HCT116 (cell line): ENCODE measurements around the gene RPS6KA1. TPM values are rescaled to one million over a fixed set of nuclear protein-coding genes. Genes with fewer than 3 reads are reported as not detected.
"Not testable (repeated sequence)": the region's sequence is repeated elsewhere in the genome, so short reads cannot be mapped to it uniquely, and the experiment has no call there.

Source experiments
- ATAC-seq: fragments of 200-7000 bp; cut with Tn5 transposase; 2 replicates; pipeline ENCODE4 v1.9.1; 2020; ENCODE audit warnings: mild to moderate bottlenecking, moderate library complexity
- BruUV-seq: library from RNA; stranded (reverse); fragments of 400-500 nt; replicated peaks from 2 replicates; lab custom pipeline; 2021; lab: Mats Ljungman, UMichigan
- CTCF ChIA-PET: fragments of 300-600 bp; sonication (Branson Sonifier 250); formaldehyde crosslinking; loops from one replicate; lab custom pipeline; 2021; ENCODE audit warnings: antibody characterized with exemption; lab: Charles Lee
- POLR2A ChIA-PET: fragments of 300-600, 350-600 bp; sonication (Branson Sonifier 250); formaldehyde crosslinking; loops from one replicate; lab custom pipeline; 2021; ENCODE audit warnings: antibody characterized with exemption; lab: Charles Lee
- RAD21 ChIA-PET, 2 experiments: fragments of 300-600 bp; sonication (Branson Sonifier 250); formaldehyde crosslinking; loops; one replicate each; lab custom pipeline; 2023; ENCODE audit warnings: low total read pairs in 2 of 2; ENCODE audit not compliant: uncharacterized antibody in 2 of 2, unreplicated experiment in 2 of 2, low non-redundant PET in 1 of 2; lab: Charles Lee
- DNase-seq: peaks from one replicate; pipeline ENCODE4 v3.0.0-alpha.2; 2010; ENCODE audit warnings: low read depth, low spot score
- H2AFZ ChIP-seq: fragments of 200-600 bp; shearing (Covaris generic), sonication (generic); 2 replicates; pipeline ENCODE4 v1.6.1; 2017; ENCODE audit warnings: low read depth, mixed run types, mixed read lengths, antibody characterized with exemption, low read length; ENCODE audit not compliant: poor library complexity, severe bottlenecking
- H3K27ac ChIP-seq: 2 replicates; pipeline ENCODE4 v1.5.1; 2012; ENCODE audit warnings: low read depth, low read length
- H3K27me3 ChIP-seq: fragments of 200-600 bp; sonication (generic); 2 replicates; pipeline ENCODE4 v1.6.1; 2016; ENCODE audit warnings: mixed run types, low read length, mixed read lengths; ENCODE audit not compliant: insufficient read depth
- H3K36me3 ChIP-seq, 2 experiments: fragments of 200-500 bp in 1 of 2; fragments of 200-600 bp in 1 of 2; sonication (Bioruptor generic) in 1 of 2; sonication (generic) in 1 of 2; 2 replicates each; pipeline versions ENCODE4 v1.5.1 to v1.6.1; 2014 to 2016; ENCODE audit warnings: low read length in 2 of 2, inconsistent platforms in 1 of 2, mixed read lengths in 1 of 2, mixed run types in 1 of 2; ENCODE audit not compliant: insufficient read depth in 2 of 2, control insufficient read depth in 1 of 2
- H3K4me1 ChIP-seq, 2 experiments: fragments of 200-600 bp in 1 of 2; sonication (generic) in 1 of 2; 2 replicates each; pipeline versions ENCODE4 v1.5.1 to v1.6.1; 2012 to 2017; ENCODE audit warnings: low read length in 2 of 2, inconsistent platforms in 1 of 2, mild to moderate bottlenecking in 1 of 2, mixed read lengths in 1 of 2, mixed run types in 1 of 2, moderate library complexity in 1 of 2; ENCODE audit not compliant: insufficient read depth in 2 of 2, control insufficient read depth in 1 of 2
- H3K4me2 ChIP-seq: fragments of 200-600 bp; sonication (generic); 2 replicates; pipeline ENCODE4 v1.6.1; 2017; ENCODE audit warnings: mixed run types, low read length, mixed read lengths
- H3K4me3 ChIP-seq, 2 experiments: fragments of 200-600 bp in 1 of 2; sonication (generic) in 1 of 2; replicated peaks in 1 of 2; 2 replicates each; pipeline ENCODE4 v1.5.1; 2011 to 2016; ENCODE audit warnings: low read length in 2 of 2, control low read depth in 1 of 2, low read depth in 1 of 2, mild to moderate bottlenecking in 1 of 2, mixed read lengths in 1 of 2, mixed run types in 1 of 2
- H3K79me2 ChIP-seq: fragments of 200-600 bp; sonication (generic); 2 replicates; pipeline ENCODE4 v1.6.1; 2017; ENCODE audit warnings: mild to moderate bottlenecking, mixed run types, low read length, moderate library complexity, mixed read lengths; ENCODE audit not compliant: insufficient read depth
- H3K9ac ChIP-seq: fragments of 200-600 bp; sonication (generic); 2 replicates; pipeline ENCODE4 v1.6.1; 2016; ENCODE audit warnings: low read length, mixed read lengths
- H3K9me2 ChIP-seq: fragments of 200-600 bp; sonication (generic), shearing (Covaris generic); 2 replicates; pipeline ENCODE4 v1.6.1; 2017; ENCODE audit warnings: mixed run types, mild to moderate bottlenecking, moderate library complexity; ENCODE audit not compliant: insufficient read depth
- H3K9me3 ChIP-seq, 2 experiments: fragments of 200-500 bp in 1 of 2; fragments of 200-600 bp in 1 of 2; sonication (Bioruptor generic) in 1 of 2; sonication (generic) in 1 of 2; 2 replicates each; pipeline ENCODE4 v1.6.1; 2014 to 2017; ENCODE audit warnings: low read length in 2 of 2, mixed read lengths in 2 of 2, inconsistent platforms in 1 of 2, low read depth in 1 of 2, mild to moderate bottlenecking in 1 of 2, mixed run types in 1 of 2, moderate library complexity in 1 of 2; ENCODE audit not compliant: control insufficient read depth in 1 of 2, insufficient read depth in 1 of 2
- H4K20me1 ChIP-seq: fragments of 200-600 bp; sonication (generic), shearing (Covaris generic); 2 replicates; pipeline ENCODE4 v1.6.1; 2017; ENCODE audit warnings: mixed run types, mild to moderate bottlenecking, moderate library complexity; ENCODE audit not compliant: insufficient read depth
- ATF3 ChIP-seq: IDR thresholded peaks from 2 replicates; pipeline ENCODE4 v1.6.1; 2012
- CEBPB ChIP-seq: IDR thresholded peaks from 2 replicates; pipeline ENCODE4 v1.6.1; 2012; ENCODE audit warnings: low read depth
- EZH2 ChIP-seq: fragments of 200-600 bp; sonication (generic); IDR thresholded peaks from 2 replicates; pipeline ENCODE4 v1.6.1; 2017; ENCODE audit warnings: antibody characterized with exemption, mixed run types
- EZH2phosphoT487 ChIP-seq: fragments of 200-600 bp; IDR thresholded peaks from 2 replicates; pipeline ENCODE4 v1.6.1; 2018; ENCODE audit warnings: antibody characterized with exemption, borderline replicate concordance
- JUND ChIP-seq: IDR thresholded peaks from 2 replicates; pipeline ENCODE4 v1.6.1; 2012
- MAX ChIP-seq: IDR thresholded peaks from 2 replicates; pipeline ENCODE4 v1.6.1; 2012
- POLR2AphosphoS5 ChIP-seq: IDR thresholded peaks from 2 replicates; pipeline ENCODE4 v1.6.1; 2011; ENCODE audit warnings: mild to moderate bottlenecking, low read depth, low read length, moderate library complexity
- RAD21 ChIP-seq: IDR thresholded peaks from 2 replicates; pipeline ENCODE4 v1.6.1; 2012; ENCODE audit warnings: low read depth, mild to moderate bottlenecking
- SRF ChIP-seq: IDR thresholded peaks from 2 replicates; pipeline ENCODE4 v1.6.1; 2012; ENCODE audit warnings: low read depth
- ZBTB33 ChIP-seq: IDR thresholded peaks from 2 replicates; pipeline ENCODE4 v1.6.1; 2011; ENCODE audit warnings: mild to moderate bottlenecking, low read length, moderate library complexity; ENCODE audit not compliant: insufficient replicate concordance; ENCODE audit errors: extremely low read depth
- ZNF274 ChIP-seq: fragments of 200-500 bp; sonication (Bioruptor generic); IDR thresholded peaks from 2 replicates; pipeline ENCODE4 v1.6.1; 2014; ENCODE audit warnings: mild to moderate bottlenecking, low read depth, low read length, inconsistent platforms
- intact Hi-C: fragments of 100-400 bp; cut with micrococcal nuclease; formaldehyde crosslinking; loops from 2 replicates; pipeline ENCODE4 v1.10.0; 2022
- total RNA-seq: library from RNA; stranded (reverse); gene quantifications from one replicate; pipeline ENCODE4 v1.2.1, GENCODE V29; 2021; ENCODE audit not compliant: unreplicated experiment
- TF ChIP-seq, protein P1 (sequence below), 3 experiments: fragments of 200-600 bp in 1 of 3; sonication (generic) in 1 of 3; IDR thresholded peaks in 2 of 3; conservative IDR thresholded peaks in 1 of 3; 2 replicates each; pipeline ENCODE4 v1.5.1; 2012 to 2017; ENCODE audit warnings: low read depth in 2 of 3, low read length in 2 of 3, antibody characterized with exemption in 1 of 3, borderline replicate concordance in 1 of 3, control low read depth in 1 of 3, mild to moderate bottlenecking in 1 of 3, mixed read lengths in 1 of 3, mixed run types in 1 of 3, moderate library complexity in 1 of 3; ENCODE audit not compliant: insufficient read depth in 1 of 3

Gene RPS6KA1
- total RNA-seq, 1 experiment from 2014 or later = 47.0 TPM

DNA sequence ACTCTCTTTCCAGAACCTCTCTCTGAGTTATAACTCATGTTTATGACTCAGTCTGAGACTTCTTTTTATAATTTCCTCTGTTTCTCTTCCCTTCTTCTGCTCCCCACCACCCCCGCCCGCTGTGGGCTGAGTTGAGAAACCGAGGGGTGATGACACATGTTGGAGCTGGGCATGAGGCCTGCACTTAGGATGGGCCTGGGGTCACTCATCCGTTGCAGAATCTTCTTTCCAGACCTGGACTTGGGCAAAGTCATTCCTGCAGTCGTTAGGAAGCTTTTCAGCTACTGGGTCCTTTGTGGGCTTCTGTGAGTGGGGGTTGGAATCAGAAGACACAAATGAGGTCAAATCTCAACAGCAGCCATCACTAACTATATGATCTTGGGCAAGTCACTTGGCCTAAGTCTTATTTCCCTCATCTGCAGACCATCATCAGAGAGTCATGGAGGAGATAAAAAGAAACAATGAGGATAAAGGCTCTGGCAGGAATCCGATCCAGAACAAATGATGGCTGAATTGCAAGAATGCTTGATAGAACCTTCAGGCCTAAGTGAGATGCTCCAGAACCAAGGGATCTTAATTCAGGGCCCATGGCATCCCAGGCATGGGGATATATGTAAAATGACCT lies 53.4 kb downstream of the RPS6KA1 start (continued):
- TF ChIP-seq ZBTB33 (no peak), ZNF274 (no peak), JUND (no peak), ATF3 (no peak), POLR2AphosphoS5 (no peak), MAX (no peak)

DNA sequence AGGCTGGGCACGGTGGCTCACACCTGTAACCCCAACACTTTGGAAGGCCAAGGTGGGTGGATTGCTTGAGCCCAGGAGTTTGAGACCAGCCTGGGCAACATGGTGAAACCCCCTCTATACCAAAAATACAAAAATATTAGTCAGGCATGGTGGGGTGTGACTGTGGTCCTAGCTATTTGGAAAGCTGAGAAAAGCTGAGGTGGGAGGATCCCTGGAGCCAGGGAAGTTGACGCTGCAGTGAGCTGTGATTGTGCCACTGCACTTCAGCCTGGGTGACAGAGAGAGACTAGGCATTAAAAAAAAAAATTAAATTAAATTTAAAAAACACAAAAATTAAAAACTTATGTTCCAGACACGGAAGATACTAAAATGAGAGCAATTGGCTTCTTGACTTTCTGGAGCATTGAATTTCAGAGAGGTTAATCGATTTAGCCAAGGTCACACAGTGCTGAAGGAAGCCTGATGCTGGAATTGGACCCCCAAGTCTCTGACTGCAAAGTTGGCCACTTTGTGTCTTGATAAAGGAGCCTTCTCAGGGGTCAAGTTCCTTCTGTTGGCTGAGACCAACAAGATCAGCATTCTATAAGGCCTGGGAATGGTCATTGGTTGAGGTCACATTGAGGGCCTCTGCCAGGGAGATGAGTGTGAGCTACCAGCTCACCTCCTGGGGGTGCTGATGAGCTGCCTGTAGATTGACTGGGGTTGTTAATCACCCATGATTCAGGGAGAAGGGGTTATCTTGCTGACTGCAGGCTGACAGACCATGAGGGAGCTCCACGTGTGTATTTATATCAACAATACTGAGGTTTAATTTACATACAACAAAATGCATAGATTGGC lies 54.3 kb downstream of the RPS6KA1 start:
- Histone ChIP-seq H3K36me3 (no peaks in the 10 kb centered on the region), H3K9ac (no peak overlapping the region), H3K27me3 (no peaks in the 10 kb centered on the region), H3K4me2 (no peak overlapping the region), H3K4me1 (peaks cover 0 to 4% of the 10 kb centered on the region in 2 experiments; a peak in 1 of 4 replicates), H4K20me1 (no peaks in the 10 kb centered on the region), H3K79me2 (no peaks in the 10 kb centered on the region), H3K4me3 (no peak overlapping the region), H3K27ac (no peak overlapping the region), H3K9me2 (no peaks in the 10 kb centered on the region), H3K9me3 (no peaks in the 10 kb centered on the region; a peak in 1 of 4 replicates), H2AFZ (no peak overlapping the region)
- DNase-seq = peak; percentile 24
- intact Hi-C loops = no loop called here
- ChIA-PET CTCF (interaction anchor here (0.7 to 0.9 kb wide), 3 partner anchors 84 to 281 kb away, joined by 3 to 4 read pairs (median 3); no protein-coding TSS in a partner anchor), POLR2A (interaction anchor here (1.3 kb wide), 1 partner anchor 114 kb away, joined by 3 read pairs; no protein-coding TSS in a partner anchor), RAD21 (no interaction called here)
- TF ChIP-seq, protein P1, sequence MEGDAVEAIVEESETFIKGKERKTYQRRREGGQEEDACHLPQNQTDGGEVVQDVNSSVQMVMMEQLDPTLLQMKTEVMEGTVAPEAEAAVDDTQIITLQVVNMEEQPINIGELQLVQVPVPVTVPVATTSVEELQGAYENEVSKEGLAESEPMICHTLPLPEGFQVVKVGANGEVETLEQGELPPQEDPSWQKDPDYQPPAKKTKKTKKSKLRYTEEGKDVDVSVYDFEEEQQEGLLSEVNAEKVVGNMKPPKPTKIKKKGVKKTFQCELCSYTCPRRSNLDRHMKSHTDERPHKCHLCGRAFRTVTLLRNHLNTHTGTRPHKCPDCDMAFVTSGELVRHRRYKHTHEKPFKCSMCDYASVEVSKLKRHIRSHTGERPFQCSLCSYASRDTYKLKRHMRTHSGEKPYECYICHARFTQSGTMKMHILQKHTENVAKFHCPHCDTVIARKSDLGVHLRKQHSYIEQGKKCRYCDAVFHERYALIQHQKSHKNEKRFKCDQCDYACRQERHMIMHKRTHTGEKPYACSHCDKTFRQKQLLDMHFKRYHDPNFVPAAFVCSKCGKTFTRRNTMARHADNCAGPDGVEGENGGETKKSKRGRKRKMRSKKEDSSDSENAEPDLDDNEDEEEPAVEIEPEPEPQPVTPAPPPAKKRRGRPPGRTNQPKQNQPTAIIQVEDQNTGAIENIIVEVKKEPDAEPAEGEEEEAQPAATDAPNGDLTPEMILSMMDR (IDR thresholded peaks at IDR 0.05 in 2 of 3, conservative IDR thresholded peaks at IDR 0.05 in 1 of 3; ENCODE audit: borderline replicate concordance in 1 of 3, insufficient read depth in 1 of 3, low read depth in 2 of 3, low read length in 2 of 3) = peak; percentile 23 to 62 (median 59); a peak in 4 of 6 replicates
- TF ChIP-seq CEBPB (no peak), EZH2 (no peak), EZH2phosphoT487 (no peak), JUND (no peak), SRF (no peak), RAD21 (peak; percentile 56)
- BruUV-seq = no TSS peak
- ATAC-seq = peak; percentile 94

DNA sequence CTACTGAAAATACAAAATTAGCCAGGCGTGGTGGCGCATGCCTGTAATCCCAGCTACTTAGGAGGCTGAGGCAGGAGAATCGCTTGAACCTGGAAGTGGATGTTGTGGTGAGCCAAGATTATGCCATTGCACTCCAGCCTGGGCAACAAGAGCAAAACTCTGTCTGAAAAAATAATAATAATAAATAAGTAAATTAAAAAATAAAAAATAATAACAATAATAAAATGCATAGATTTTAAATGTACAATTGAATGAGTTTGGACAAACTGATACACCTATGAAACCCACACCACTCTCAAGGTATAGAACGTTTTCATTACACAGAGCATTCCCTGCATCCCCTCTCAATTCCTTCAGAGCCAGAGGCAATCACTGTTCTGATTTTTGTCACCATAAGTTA lies 55.0 kb downstream of the RPS6KA1 start:
- CTCF ChIA-PET = interaction anchor here (0.7 to 0.9 kb wide), 3 partner anchors 84 to 281 kb away, joined by 3 to 4 read pairs (median 3); no protein-coding TSS in a partner anchor
- intact Hi-C loops = not testable (repeated sequence)

More for the DNA sequence above, 55.0 kb downstream of the RPS6KA1 start:
- H3K4me2 ChIP-seq, H3K27ac ChIP-seq, H3K79me2 ChIP-seq, H2AFZ ChIP-seq, H3K36me3 ChIP-seq, DNase-seq, H3K9me3 ChIP-seq, H3K4me3 ChIP-seq, H3K9ac ChIP-seq, BruUV-seq, RAD21 ChIA-PET, ATAC-seq, H3K9me2 ChIP-seq, H3K27me3 ChIP-seq, H4K20me1 ChIP-seq, H3K4me1 ChIP-seq: not testable (repeated sequence)
- POLR2A ChIA-PET = interaction anchor here (1.3 kb wide), 1 partner anchor 114 kb away, joined by 3 read pairs; no protein-coding TSS in a partner anchor
